ENCODE data around the gene BACE2. TPM values are rescaled to one million over a fixed set of nuclear protein-coding genes. Genes with fewer than 3 reads are reported as not detected.
A peak's percentile ranks its signal among the peaks of the same experiment; 100 is the strongest.
"Not testable (repeated sequence)": the region's sequence is repeated elsewhere in the genome, so short reads cannot be mapped to it uniquely, and the experiment has no call there.

The BACE2 gene
- total RNA-seq, 1 donor from 2014 or later: 11.4 TPM

DNA sequence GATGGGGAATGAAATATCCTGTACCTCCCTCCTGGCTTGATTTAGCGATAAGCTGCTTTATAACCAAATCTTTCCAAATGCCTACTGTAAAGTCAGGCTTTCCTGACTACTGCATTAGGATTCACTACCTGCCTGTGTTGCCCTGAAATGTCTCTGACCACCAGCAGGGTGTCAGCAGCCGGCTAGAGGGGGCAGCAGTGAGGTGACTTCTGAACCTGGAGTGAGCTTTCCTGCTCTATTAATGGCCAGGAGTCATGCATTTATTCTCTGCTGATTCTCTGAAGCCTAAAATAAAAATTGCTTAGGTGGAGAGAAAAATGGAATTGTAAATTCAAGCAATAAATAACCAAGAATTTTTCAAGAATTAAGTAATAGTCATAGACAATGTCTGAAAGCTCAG is 2.5 kb downstream of the BACE2 start:
- DNase-seq (peak; percentile 60), ATAC-seq (ENCODE audit: poor library complexity) (no peak)
- intact Hi-C loops (cut with DNase I): no loop called here

DNA sequence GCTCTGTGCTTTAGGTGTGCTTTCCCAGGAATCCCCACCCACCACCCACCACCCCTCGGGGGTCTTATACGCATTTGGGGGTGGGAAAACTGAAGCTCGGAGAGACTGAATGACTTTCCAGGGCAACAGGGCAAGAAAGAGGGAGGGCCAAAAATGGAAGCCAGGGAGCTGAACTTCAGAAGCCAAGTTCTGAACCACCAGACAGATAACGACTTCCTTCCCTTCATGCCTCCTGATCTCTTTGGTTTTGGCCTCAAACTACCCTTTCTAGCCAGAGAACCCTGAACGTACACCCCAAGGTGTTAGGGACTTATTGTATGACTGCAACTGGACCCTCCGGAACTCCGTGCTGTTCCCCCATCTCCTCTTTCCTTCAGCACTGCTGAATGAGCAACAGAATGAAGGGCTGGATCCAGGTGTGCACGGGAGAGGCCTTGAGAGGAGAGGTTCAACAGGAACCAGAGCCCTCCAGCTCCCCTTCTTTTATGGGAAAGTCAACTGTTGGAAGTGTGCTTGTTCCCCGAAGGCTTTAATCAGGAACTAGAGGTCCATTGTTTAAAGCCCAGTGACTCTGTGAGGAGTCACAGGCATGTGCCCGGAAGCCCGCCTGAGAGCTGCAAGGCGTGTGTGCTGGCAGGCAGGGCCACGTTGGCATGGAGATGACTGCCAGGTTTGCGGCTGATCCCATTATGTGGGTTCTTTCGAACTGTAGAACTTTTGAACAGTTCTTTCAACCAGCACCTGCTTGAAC is 3.1 kb downstream of the BACE2 start:
- ATAC-seq (ENCODE audit: poor library complexity): no peak
- intact Hi-C loops (cut with DNase I): no loop called here
- peak; percentile 53 for DNase-seq

DNA sequence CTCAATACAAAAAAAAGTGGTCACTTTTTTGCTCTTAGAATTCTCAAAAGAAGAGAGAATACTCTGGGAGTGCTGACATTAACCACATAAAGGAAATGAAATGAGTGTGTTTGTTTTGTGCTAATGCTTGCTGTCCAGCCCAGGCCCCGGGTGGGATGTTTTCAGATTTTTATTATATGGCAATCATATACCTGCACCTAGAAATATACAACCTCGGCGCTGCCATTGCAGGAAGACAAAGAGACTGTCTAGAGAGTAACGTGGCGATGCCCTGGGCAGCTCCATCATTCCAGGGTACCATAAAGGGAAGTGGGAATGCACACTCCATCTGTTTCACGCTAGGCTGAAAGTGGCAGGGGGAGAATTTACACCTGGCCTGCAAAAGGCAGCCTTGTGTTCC is 7.1 kb downstream of the BACE2 start:
- DNase-seq (no peak), ATAC-seq (ENCODE audit: poor library complexity) (no peak)
- intact Hi-C loops (cut with DNase I): no loop called here

DNA sequence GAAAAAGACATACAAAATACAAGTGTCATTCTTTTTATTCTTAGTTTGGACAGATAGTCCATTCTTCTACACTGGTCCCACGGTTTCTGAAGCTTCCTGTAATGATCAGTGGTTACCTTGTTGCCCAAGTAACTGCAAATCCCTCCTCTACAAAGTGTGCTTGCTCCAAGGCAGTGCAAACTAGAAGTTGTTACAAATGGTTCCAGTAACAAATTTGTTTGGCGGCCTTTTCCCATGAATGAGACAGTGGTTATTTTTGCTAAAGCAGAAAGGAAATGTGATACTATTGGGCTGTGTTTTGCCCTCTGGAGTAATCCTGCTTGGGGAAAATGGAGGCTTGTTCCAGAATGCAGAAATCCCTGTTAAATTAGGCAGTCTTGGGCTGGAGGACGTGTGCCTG is 8.9 kb downstream of the BACE2 start:
- no peak for ATAC-seq (ENCODE audit: poor library complexity)
- intact Hi-C loops (cut with DNase I): no loop called here
- DNase-seq: no peak

DNA sequence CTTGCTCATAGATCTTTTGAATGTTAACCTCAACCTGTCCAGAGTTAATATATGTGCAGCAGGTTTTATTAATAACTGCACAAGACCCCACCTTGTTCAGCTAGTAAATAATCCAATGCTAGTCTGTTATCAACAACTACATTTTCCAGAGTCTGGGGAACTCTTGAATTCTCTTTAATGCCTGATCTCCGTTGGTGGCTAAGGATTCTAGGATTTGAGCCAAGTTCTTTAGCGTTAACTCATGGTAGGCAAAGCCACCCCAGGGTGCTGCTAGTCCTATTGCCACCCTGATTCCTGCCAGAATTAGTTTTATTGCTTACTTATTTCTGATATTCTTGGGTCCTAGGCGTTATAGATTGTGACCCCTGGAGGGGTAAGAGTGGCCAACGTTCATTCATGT is 12.8 kb downstream of the BACE2 start:
- intact Hi-C loops (cut with DNase I): no loop called here
- ATAC-seq (ENCODE audit: poor library complexity): no peak
- DNase-seq: no peak

DNA sequence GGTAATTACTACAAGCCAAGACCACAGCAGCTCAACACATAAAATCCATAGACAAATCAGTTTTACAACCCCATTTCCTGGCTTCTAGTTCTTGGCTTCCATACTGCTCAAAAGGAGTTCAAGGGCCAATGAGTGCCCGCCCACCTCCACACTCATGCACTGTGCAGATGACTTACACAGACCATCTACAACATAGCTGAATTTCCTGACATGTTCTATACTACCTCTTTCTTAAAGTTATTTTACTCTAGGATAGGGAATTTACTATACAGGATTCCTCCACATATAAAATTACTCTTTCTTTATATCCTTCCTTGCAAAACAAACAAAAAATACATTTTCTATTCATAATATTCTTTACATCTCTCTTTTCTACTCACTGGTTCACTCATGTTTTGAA is 14.6 kb downstream of the BACE2 start:
- ATAC-seq (ENCODE audit: poor library complexity) (no peak), DNase-seq (no peak)
- intact Hi-C loops (cut with DNase I): no loop called here

DNA sequence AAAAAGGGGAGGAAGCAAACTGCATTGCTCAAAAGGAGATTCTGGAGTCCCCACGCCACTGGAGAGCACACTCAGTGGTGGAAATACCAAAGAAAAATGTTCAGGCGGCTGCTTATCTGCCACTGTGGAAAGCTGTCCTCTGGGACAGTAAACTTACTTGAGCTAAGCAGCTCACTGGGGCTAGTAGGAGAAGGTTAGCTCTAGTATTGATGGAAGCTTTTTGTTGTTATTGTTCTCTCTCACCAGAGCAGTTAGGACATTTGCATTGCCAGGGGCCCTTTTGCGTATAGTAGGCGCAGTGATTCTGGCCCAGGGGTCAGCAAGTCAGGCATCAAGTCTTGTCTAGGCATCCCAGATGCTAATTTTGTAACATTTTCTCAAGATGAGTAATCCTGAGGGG is 15.6 kb downstream of the BACE2 start:
- DNase-seq (no peak), ATAC-seq (ENCODE audit: poor library complexity) (peak; percentile 29)
- intact Hi-C loops (cut with DNase I): no loop called here

DNA sequence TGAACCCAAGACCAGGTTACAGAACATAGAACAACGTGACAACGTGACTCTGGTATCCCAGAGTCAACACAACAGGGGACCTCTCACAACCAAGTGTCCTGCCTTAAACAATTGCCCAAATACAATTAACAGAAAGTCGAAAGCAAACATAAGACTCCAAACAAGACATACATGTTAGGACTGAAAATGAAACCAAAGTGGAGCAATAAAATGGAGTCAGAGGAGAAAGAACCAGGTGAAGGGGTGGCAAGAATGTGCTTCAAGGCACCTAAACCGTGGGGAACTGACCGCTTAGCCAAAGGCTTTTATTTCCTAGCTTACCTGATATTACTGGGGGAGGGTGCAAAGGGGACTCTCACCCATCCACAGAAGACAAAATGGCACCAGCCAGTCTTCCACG is 17.8 kb downstream of the BACE2 start:
- no peak for DNase-seq
- intact Hi-C loops (cut with DNase I): no loop called here
- no peak for ATAC-seq (ENCODE audit: poor library complexity)

DNA sequence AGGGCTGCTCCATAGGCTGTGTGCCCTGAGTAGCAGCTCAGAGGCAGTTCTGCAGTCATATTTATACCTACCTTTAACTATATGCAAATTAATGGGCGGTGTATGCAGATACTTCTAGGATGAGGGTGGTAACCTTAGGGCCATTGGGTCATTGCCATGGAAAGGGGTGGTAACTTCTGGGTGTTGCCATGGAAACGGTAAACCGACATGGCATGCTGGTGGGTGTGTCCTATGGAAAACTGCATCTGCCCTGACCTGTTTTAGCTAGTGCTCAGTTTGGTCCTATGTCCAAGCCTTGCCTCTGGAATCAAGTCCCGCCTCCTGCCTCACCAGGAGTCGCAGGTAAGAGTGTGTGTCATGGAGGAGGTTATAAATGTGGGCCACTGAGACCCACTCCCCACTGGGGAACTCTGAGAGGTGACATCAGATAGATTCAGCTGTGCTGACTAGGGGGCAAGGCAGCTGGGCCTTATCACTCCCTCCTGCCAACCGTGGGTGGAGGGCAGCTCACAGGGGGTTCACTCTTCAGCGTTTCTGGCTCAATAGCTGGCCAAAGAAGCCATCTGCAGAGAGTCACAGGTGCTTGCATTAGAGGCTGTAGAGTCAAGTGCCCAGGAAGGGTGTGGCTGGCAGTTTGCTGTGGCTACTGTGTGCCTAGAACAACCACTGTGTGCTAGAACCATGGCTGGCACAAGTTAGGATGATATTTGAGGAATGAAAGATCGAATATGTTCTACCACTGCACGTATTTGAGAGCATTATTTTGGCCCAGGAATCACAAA is 19.0 kb downstream of the BACE2 start:
- ATAC-seq (ENCODE audit: poor library complexity) (no peak), DNase-seq (no peak)
- intact Hi-C loops (cut with DNase I): no loop called here

DNA sequence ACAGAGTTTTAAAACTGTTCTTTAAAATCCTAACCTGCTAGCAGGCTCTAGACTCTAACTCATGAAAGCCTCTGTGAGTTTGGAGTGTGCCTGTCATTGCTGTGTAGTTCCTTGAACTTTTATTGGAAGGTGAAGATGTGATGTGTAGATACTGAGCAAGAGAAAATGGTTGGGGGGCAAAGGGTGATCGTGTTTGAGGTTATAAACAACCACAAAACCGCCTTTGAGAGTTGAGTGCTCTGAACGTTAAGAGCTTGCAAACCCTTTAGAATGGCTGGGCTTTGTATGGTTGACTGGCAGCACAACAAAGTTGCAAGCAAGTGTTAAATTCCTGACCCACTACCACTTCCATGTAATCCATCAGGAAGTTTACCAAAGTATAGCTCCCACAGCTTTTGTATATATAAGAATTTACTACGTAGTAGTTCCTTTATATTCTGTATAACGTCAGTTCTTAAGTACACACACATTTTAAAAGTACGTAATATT is 19.6 kb downstream of the BACE2 start:
- ATAC-seq (ENCODE audit: poor library complexity): no peak
- intact Hi-C loops (cut with DNase I): no loop called here
- DNase-seq: no peak

DNA sequence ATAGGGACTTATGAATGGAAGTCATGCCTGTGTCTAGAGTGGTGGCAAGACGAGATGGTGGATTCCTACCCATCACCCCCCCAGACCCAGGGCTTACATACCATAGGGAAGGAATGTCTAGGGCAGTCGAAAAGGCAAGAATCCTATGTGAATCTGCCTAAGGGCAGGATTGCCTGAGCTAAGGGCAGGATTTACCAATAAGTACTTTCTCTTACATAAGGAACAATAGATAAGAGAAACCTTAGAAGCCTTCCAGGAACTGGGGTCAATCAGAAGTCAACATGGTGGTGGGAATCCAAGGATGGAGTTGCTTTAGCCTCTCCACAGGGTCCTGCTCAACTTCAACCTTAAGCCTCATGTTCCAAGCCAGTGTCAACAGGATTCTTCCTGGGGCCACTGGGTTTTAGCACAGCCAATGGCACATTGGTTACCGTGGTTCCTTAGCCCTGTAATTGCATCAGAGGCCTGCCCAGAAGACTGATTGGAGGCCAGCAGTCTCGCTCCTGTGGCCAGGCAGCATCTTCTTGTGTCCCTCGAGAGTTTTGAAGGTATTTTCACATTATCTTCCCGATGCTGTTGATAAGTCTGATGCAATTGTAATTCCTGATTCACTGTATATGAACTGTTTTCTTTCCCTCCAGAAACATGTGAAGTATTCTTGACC is 20.7 kb downstream of the BACE2 start:
- DNase-seq (no peak), ATAC-seq (ENCODE audit: poor library complexity) (no peak)
- intact Hi-C loops (cut with DNase I): no loop called here

DNA sequence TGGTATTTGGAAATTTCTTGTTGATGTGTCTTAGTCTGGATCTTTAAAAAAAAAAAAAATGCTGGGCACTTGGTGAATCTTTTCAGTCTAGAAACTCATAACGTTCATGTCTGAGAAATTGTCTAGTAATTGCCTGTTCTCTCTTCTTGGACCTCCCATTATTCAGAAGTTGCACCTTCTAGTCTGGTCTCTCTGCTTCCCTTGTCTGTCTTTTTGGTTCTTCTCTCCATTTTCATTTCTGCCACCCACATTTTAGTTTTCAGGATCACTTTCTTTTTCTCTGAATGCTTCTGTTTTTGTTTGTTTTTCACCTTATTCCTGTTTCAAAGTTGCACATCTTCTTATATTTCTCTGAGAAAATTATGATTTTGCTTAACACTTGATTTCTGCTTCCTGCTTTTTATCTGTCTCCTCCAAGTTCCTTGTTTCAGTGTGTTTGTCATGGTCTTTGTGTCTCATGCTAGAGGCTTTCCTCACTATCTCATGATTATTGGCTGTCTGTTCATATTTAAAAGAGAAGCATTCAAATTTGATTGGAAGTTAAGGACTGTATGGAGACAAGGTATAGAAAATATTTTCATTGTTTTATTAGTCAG is 21.3 kb downstream of the BACE2 start:
- DNase-seq (no peak), ATAC-seq (ENCODE audit: poor library complexity) (no peak)
- intact Hi-C loops (cut with DNase I): no loop called here

DNA sequence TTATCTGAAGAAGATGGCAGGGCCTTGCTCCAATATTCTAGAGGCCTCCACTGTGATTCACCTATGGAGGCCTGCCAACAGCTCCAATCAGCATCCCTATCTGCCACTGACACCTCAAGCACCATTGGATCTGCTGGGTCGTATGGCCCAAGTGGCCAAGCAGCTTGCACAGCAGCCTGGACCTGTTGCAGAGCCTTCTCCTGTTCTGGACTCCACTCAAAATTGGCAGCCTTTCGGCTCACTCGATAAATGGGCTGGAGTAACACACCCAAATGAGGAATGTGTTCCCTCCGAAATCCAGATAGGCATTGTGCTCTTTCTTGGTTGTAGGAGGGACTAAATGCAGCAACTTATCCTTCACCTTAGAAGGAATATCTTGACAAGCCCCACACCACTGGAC is 24.6 kb downstream of the BACE2 start:
- intact Hi-C loops (cut with DNase I); DNase-seq: not testable (repeated sequence)

DNA sequence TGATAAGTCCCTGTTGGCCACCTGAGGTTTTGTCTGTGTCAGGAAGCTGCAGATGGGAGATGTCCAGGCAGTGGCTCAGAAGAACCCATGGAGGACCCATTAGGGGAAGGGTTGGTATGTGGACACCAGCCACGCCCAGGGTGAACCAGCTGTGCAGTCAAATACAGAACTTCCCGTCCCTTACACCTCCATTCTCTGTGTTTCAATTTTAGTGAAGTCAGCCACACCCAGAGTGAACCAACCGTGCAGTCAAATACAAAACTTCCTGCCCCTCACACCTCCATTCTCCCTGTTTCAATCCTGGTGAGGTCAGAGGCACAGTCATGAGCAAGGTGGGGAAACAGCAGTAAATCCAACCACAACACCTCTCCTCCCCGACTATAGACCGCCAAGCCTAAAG is 27.4 kb downstream of the BACE2 start:
- no peak for ATAC-seq (ENCODE audit: poor library complexity)
- DNase-seq: no peak
- intact Hi-C loops (cut with DNase I): no loop called here

More for the DNA sequence above, 24.6 kb downstream of the BACE2 start:
- not testable (repeated sequence) for ATAC-seq (ENCODE audit: poor library complexity)

DNA sequence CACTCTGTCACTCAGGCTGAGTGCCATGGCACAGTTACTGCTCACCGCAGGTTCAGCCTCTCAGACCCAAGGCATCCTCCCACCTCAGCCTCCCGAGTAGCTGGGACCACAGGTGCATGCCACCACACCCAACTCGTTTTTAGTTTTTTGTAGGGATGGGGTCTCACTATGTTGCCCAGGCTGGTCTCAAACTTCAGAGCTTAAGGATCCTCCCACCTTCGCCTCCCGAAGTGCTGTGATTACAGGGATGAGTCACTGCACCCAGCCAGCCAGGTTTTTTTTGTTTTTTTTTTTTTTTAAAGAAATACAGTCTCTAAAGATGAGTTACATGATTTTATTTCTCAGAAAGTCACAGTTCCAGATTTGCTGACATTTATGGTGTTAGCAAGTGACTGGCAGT is 29.0 kb downstream of the BACE2 start:
- ATAC-seq (ENCODE audit: poor library complexity) (no peak), DNase-seq (no peak)
- intact Hi-C loops (cut with DNase I): no loop called here

DNA sequence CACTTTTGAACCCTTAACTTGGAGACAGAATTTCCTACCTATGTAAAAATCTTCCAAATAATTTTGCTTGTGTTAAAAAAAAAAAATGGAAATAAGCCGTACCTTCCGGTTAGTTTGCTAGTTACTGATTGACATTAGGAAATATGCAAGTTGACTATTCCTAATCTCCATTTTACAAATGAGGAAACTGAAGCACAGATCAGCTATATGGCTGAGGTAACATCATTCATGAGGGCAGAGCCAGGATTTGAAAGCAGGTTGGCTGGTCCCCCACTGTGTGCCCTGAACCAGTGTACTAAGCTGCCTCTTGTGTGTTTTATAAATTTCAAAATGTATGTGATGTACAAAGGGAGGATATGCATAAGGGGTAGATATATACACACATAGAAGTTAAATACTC is 29.6 kb downstream of the BACE2 start:
- ATAC-seq (ENCODE audit: poor library complexity) (no peak), DNase-seq (no peak)
- intact Hi-C loops (cut with DNase I): no loop called here

DNA sequence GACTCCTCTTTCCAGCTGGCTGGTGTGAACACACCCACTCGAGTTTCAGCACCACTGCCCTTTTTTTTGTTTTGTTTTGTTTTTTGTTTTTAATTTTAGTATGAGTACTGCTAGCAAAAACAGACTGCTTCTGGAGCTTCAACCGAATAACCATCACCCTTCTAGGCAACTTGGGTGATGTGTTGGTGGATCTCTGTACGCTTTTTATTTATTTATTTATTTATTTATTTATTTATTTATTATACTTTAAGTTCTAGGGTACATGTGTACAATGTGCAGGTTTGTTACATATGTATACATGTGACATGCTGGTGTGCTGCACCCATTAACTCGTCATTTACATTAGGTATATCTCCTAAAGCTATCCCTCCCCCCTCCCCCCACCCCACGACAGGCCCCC is 30.7 kb downstream of the BACE2 start:
- intact Hi-C loops (cut with DNase I); DNase-seq; ATAC-seq (ENCODE audit: poor library complexity): not testable (repeated sequence)

DNA sequence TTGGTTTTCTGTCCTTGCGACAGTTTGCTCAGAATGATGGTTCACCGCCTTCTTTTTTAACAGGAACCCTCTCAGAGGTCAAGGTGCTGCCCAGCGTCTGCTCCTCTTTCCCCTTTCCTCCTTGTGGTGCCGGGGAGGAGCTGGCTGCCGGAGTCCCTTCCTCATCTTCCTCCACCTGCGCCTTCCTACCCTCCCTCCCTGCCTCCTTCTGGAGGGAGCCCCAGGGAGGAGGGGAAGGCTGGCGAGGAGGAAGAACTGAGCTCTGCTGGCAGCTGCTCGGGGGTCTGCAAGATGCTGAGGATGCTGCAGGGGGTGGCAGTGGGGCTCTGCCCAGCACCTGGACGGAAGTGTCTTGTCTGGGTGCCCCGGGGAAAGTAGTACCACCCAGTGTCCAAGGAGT is 31.2 kb downstream of the BACE2 start:
- intact Hi-C loops (cut with DNase I): no loop called here
- no peak for DNase-seq
- ATAC-seq (ENCODE audit: poor library complexity): no peak

DNA sequence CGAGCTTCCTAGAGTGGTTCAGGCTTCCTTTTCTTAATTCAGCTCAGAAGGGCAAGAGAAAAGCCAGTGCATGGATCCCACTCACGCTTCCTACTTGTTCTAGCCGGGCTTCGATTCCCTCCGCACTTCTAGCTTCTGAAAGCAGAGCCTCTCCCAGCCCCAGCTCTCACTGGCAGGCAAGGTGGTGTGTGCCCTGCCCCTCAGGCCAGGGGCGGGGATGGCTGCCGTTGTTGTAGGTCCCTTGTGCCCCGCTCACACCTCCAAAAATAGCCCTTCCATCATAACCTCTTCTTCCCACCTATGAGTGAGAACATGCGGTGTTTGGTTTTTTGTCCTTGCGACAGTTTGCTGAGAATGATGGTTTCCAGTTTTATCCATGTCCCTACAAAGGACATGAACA is 31.6 kb downstream of the BACE2 start:
- ATAC-seq (ENCODE audit: poor library complexity) (no peak), DNase-seq (no peak)
- intact Hi-C loops (cut with DNase I): no loop called here
